Measurements from ENCODE around the gene NAALADL2. TPM values are rescaled to one million over a fixed set of nuclear protein-coding genes. Genes with fewer than 3 reads are reported as not detected.

Gene NAALADL2
- total RNA-seq, 2 donors from 2014 or later, result 0.70 TPM; not detected in 1

DNA sequence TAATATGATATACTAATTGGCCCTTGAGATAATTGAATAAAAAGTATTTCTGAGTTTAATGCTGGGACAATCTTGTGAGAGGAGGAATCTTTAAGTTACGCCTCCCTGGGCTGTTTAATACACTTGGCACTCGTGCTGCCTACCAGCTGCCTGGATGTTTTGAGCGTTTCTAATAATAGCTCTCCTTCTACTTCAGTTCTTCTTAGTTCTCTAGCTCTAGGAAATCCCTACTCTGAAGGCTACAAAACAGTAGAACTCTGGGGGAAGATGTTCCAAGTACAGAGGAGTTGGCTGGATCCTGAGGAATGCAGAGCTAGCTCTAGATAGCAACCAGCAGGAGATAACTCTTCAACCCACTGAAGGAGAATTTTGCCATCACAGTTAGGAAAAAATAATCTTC is 3.5 kb downstream of the NAALADL2 start:
- no peak for DNase-seq (ENCODE audit: low spot score)
- H3K27me3 Mint-ChIP-seq, result no peaks in the 10 kb centered on the region
- H3K4me3 Mint-ChIP-seq, result no peak overlapping the region
- H3K36me3 Mint-ChIP-seq, result no peaks in the 10 kb centered on the region
- no peak overlapping the region for H3K27ac Mint-ChIP-seq
- ATAC-seq, result no peak
- no peaks in the 10 kb centered on the region for H3K4me1 Mint-ChIP-seq (ENCODE audit: low read depth in 2 of 2)
- peaks cover 11% of the 10 kb centered on the region for H3K9me3 Mint-ChIP-seq

DNA sequence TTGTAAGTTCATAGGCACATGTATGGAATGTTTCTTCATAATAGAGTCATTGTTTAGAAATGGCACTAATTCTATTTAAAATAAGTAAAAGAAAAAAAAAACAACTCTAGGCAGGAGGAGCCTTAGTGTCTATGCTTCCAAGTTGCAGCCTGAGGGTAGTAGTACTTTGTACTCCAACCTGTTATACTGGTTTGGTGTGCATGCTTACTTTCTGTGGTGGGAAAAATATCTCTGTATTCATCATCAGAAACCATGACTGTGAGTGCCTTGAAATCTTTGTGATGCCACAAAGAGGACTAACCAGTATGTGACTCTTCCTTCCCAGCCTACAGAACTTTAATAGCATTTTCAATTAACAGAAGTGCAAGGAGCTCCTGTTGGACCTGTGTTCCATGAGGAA is 4.4 kb downstream of the NAALADL2 start:
- no peaks in the 10 kb centered on the region for H3K27me3 Mint-ChIP-seq
- DNase-seq (ENCODE audit: low spot score) (no peak), ATAC-seq (no peak)
- peaks cover 13% of the 10 kb centered on the region for H3K9me3 Mint-ChIP-seq
- H3K4me3 Mint-ChIP-seq, result no peak overlapping the region
- H3K36me3 Mint-ChIP-seq, result no peaks in the 10 kb centered on the region
- H3K27ac Mint-ChIP-seq, result no peak overlapping the region
- no peaks in the 10 kb centered on the region for H3K4me1 Mint-ChIP-seq (ENCODE audit: low read depth in 2 of 2)

DNA sequence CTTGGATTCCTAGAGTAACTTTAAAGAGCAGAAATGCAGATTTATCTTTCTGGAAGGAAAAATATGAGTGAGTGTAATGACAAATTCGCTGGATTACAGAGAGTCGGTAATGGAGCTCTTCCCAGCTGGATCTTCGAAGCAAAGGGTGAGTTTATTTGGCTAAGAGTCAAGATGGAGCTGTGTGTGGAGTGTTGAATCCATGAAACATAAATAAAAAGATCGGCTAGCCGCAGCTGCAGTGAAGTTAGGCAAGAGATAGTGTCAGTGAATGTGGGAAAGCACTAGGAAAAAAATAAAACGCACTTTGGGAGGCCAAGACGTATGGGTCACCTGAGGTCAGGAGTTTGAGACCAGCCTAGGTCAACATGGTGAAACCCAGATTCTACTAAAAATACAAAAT is 10.3 kb downstream of the NAALADL2 start:
- Mint-ChIP-seq H3K27ac (no peak overlapping the region), H3K36me3 (no peaks in the 10 kb centered on the region), H3K9me3 (peaks cover 7% of the 10 kb centered on the region), H3K4me3 (no peak overlapping the region), H3K4me1 (ENCODE audit: low read depth in 2 of 2) (no peaks in the 10 kb centered on the region), H3K27me3 (no peaks in the 10 kb centered on the region)
- no peak for DNase-seq (ENCODE audit: low spot score)
- no peak for ATAC-seq

DNA sequence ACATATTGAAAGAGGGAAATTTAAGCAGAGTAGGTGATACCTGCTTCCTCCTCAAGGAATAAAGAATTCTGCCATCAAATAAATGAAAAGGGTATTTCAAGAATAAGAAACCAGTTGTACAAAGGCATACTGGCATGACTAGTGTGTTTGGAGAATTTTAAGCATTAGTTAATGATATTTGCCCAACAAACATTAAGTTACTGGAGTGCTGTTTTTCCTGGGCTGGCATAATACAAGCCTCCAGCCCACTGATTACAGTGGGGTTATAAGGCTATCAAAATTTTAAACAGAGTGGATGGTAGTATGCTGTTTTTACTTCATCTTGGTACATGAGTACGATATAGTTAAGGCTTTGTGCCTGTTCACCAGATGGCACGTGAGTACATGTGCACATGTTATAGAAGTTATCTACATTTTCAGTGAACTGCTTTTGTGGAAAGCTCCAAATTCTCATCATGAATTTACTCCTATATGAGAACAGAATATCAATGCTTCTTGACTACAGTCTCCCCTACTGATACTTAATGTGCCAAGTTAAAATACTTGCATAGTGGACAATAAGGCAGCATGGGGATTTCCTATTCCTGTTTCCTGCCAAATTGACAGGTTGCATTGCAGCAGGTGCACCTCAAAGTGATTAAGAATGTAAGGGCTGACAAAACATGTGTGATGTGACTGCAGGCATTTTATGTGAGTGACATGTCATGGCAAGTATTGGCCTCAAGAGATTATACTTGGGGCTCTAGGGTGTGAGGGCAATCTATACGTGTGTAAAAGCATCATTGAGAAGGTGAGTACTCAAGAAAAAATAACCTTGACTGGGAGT is 14.9 kb downstream of the NAALADL2 start:
- no peaks in the 10 kb centered on the region for H3K36me3 Mint-ChIP-seq
- H3K27me3 Mint-ChIP-seq, result no peaks in the 10 kb centered on the region
- peaks cover 3% of the 10 kb centered on the region for H3K9me3 Mint-ChIP-seq
- H3K4me3 Mint-ChIP-seq, result no peak overlapping the region
- no peak for ATAC-seq
- DNase-seq (ENCODE audit: low spot score), result no peak
- no peaks in the 10 kb centered on the region for H3K4me1 Mint-ChIP-seq (ENCODE audit: low read depth in 2 of 2)
- H3K27ac Mint-ChIP-seq, result no peak overlapping the region

DNA sequence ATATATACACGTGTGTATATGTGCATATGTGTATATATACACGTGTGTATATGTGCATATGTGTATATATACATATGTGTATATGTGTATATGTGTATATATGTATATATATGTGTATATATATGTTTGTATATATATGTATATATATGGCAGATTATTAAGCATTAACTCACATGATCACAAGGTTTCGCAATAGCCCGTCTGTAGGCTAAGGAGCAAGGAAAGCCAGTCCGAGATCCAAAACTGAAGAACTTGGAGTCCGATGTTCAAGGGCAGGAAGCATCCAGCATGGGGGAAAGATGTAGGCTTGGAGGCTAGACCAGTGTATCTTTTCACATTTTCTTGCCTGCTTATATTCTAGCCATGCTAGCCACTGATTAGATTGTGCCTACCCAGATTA is 23.7 kb downstream of the NAALADL2 start:
- Mint-ChIP-seq H3K27ac (no peak overlapping the region), H3K36me3 (peaks cover 6% of the 10 kb centered on the region), H3K9me3 (peaks cover 15% of the 10 kb centered on the region), H3K4me3 (no peak overlapping the region), H3K27me3 (no peaks in the 10 kb centered on the region), H3K4me1 (ENCODE audit: low read depth in 2 of 2) (no peaks in the 10 kb centered on the region)
- no peak for DNase-seq (ENCODE audit: low spot score)
- ATAC-seq, result no peak

DNA sequence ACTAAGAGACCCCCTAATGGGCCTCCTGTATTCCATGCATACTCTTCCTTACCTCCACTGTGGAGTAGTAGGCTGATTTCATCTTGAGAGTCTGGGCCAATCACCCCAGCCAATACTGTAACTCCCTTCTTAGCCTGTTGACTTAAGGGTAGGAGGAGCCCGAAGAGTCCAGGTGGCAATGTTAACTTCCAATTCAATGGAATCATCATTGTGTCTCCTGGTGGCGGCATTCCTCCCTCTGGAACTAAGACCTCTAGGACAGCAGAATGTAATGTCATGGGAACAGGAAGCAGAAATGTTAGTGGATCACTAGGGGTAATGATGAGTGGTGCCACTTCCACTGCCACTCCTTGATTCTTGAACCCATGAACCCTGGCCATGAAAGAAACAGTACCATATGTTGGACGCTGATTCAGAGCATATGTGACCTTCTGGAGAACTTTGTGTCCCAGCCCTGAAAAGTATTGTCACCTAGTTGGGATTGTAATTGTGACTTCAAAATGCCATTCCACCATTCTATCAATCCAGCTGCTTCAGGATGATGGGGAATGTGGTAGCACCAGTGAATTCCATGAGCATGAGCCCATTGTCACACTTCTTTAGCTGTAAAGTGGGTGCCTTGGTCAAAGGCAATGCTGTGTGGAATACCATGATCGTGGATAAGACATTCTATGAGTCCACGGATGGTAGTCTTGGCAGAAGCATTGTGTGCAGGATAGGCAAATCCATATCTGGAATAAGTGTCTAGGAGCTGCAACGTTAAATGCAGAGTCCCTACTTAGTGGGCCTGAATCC is 24.9 kb downstream of the NAALADL2 start:
- Mint-ChIP-seq H3K4me3 (no peak overlapping the region), H3K27me3 (no peaks in the 10 kb centered on the region), H3K9me3 (peaks cover 18% of the 10 kb centered on the region), H3K4me1 (ENCODE audit: low read depth in 2 of 2) (no peaks in the 10 kb centered on the region), H3K36me3 (peaks cover 6% of the 10 kb centered on the region), H3K27ac (no peak overlapping the region)
- DNase-seq (ENCODE audit: low spot score) (no peak), ATAC-seq (no peak)

DNA sequence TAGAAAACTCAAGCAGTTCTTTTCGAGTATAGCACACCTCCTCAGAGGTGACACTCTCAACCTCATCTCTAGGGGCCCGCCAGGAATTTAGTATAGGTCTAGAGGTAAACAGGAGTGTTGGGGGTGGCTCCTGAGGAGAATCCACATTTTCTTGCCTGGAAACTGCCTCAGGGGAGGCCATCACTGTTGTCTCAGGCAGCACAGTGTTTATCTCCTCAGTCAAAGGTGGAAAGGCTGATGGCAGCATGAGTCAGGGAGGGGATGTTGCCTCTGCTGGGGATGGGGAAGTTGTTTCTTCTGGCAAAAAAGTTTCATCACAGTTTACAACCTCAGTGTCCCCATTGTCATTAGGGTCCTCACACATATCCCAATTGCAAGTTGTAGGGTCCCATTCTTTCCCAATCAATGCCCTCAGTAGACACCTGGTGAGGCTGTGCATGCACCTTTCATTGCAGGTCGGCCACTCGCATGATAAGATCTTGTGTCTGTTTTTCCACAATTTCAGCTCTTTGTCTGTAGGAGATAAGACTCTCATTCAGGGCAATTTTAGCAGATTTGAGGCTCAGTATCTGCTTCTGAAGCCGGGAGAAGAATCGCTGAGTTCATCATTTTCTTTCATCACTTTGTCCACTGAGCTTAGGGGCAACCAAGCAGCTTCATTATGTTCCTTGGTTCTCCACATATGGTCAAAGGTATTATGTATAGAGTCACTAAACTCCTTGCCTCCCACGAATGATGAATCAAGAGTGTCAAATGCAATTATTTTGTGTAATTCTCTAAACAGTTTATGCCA is 25.8 kb downstream of the NAALADL2 start:
- no peak for DNase-seq (ENCODE audit: low spot score)
- Mint-ChIP-seq H3K4me1 (ENCODE audit: low read depth in 2 of 2) (no peaks in the 10 kb centered on the region), H3K27ac (no peak overlapping the region), H3K27me3 (no peaks in the 10 kb centered on the region), H3K36me3 (peaks cover 3% of the 10 kb centered on the region), H3K4me3 (no peak overlapping the region), H3K9me3 (peaks cover 14% of the 10 kb centered on the region)
- ATAC-seq, result no peak

DNA sequence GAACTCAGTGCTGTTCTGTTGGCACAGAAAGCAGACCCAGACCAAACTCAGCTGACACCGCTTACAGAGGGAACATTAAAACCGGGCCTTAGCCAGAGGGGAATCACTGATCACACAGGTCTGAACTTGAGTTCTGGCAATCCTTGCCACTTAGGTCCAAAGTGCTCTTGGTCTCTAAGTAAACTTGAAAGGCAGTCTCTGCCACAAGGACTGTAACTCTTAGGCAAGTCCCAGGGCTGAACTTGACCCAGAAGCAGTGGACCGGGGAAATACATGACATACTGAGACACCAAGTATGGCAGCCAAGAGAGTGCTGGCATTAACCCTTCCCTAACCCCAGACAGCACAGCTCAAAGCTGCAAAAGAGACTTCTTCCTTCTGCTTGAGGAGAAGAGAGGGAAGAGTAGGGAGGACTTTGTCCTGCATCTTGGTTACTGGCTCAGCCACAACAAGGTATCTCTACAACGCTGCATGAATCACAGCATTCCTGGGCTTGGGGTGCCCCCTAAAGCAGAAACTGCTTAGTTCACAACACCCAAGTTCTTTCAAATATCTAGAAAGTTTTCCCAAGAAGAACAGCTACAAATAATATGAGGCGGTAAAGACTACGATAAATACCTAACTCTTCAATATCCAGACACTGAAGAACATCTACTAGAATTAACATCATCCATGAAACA is 32.5 kb downstream of the NAALADL2 start:
- Mint-ChIP-seq H3K9me3 (peaks cover 9% of the 10 kb centered on the region), H3K4me1 (ENCODE audit: low read depth in 2 of 2) (no peaks in the 10 kb centered on the region), H3K27ac (no peak overlapping the region), H3K36me3 (peaks cover 9% of the 10 kb centered on the region), H3K27me3 (no peaks in the 10 kb centered on the region), H3K4me3 (no peak overlapping the region)
- DNase-seq (ENCODE audit: low spot score), result no peak
- no peak for ATAC-seq

DNA sequence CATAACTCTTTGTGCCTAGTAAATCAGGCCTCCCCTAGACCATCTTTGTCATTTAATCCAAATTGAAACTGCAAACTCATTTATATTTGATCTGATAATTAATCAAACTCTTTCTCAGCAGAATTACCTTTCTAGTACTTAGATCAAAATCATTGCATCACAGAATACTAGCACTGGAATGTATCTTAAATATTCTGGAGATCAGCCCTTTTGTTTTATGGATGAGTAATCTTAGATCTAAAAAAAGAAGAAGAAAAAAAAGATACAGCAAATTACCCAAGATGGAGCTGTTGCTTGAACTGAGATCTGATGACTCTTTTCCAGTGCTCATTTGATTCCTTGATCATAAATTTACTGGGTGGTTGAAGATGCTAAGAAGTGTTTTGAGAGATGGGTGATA is 47.9 kb downstream of the NAALADL2 start:
- H3K4me1 Mint-ChIP-seq (ENCODE audit: low read depth in 2 of 2), result no peaks in the 10 kb centered on the region
- H3K9me3 Mint-ChIP-seq, result peaks cover 6% of the 10 kb centered on the region
- no peaks in the 10 kb centered on the region for H3K36me3 Mint-ChIP-seq
- no peak for DNase-seq (ENCODE audit: low spot score)
- H3K27ac Mint-ChIP-seq, result no peak overlapping the region
- H3K4me3 Mint-ChIP-seq, result no peak overlapping the region
- ATAC-seq, result no peak
- no peaks in the 10 kb centered on the region for H3K27me3 Mint-ChIP-seq

DNA sequence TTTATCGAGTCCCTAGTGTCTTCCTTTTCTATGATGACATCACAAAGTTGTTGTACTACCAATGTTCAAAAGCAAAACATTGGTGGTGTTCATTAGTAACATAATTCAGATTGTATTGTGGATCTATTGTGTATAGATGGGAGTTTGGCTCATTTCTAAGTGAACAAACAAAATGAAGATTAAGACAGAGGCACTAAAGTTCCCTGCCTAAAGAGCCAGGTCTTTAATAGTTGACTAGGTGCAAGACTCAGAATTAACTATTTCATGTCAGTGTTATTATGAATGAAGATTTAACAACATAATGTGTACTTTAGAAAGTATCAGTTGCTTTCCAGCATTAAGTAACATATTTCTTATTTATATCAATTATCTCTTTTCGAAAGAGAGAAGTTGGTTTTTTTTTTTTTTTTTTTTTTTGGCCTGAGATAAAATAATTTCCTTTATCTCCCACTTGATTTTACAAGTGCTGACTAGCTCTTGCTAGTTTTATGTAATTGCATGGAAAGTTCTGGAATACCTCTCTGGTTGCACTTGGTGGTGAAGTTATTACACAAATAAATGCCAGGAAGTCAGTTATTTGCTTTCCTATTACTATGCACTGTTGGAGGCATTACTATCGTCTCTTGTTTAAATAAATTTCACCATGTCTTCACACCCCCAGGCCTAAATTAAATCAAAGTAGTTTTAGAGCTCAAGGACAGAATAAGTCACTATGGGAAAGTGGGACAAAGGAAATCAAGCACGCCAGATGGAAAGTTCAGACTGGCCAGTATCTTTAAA is 48.7 kb downstream of the NAALADL2 start:
- Mint-ChIP-seq H3K4me1 (ENCODE audit: low read depth in 2 of 2) (no peaks in the 10 kb centered on the region), H3K9me3 (peaks cover 3% of the 10 kb centered on the region), H3K36me3 (no peaks in the 10 kb centered on the region), H3K27me3 (no peaks in the 10 kb centered on the region), H3K27ac (no peak overlapping the region), H3K4me3 (no peak overlapping the region)
- DNase-seq (ENCODE audit: low spot score) (no peak), ATAC-seq (no peak)

DNA sequence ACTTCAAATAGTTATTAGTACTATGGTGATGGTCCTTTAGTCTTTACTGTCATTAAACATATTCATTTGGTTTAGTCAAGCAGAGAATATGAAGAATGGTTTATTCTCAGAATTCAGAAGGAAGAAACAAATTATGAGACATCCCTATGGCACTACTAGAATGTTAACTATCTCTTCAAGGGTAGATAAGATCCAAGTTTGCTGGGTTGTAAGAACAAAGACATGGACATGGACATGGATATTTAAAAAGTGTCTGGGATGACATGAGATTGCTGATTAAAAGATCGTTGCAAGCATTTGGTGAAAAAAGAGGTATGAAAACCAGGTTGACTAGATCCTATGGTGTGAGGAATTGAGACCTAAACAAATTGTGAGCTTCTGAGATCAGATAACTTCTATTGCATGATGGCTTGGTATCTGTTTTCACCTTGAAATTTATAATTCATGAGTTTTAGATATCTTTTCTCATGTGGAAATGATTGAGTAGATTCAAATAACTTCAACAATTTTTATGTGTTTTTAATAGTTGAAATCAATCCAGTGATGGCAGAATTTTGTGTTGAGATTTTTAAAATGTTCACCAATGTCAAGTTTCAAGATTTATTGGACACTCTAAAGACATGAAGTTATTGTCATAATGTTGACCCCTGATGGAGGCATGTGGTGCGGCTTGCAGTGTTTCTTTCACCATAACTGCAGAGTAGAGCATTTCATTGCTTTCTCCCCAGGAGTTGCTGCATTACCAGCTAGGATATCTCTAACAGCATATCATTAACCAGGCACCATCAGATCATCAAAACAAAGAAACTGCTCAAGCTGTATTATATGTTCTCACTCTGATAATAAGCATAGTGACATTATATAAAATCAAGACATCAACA is 72.6 kb downstream of the NAALADL2 start:
- peaks cover 14% of the 10 kb centered on the region for H3K9me3 Mint-ChIP-seq
- no peak overlapping the region for H3K27ac Mint-ChIP-seq
- no peak for DNase-seq (ENCODE audit: low spot score)
- no peak overlapping the region for H3K4me3 Mint-ChIP-seq
- H3K27me3 Mint-ChIP-seq, result no peaks in the 10 kb centered on the region
- no peaks in the 10 kb centered on the region for H3K36me3 Mint-ChIP-seq
- no peaks in the 10 kb centered on the region for H3K4me1 Mint-ChIP-seq (ENCODE audit: low read depth in 2 of 2)
- no peak for ATAC-seq

DNA sequence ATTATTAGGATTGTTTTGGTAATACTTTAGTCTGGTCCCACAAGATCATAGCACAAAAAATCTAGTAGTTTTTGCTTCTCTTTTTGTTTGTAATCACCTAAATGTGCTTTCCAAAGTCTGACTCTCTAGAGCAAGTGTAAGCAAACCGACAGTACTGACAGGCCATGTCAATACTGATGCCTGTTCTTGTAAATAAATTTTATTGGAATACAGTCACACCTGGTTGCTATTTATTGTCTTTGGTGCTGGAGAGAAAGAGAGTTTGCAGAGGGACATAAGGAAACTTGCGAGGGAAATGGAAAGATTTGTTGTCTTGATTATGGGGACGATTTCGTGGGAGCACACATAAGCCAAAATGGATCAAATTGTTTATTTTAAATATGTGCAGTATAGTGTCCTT is 77.5 kb downstream of the NAALADL2 start:
- DNase-seq (ENCODE audit: low spot score) (no peak), ATAC-seq (no peak)
- H3K9me3 Mint-ChIP-seq, result peaks cover 5% of the 10 kb centered on the region
- peaks cover 5% of the 10 kb centered on the region for H3K36me3 Mint-ChIP-seq
- H3K4me3 Mint-ChIP-seq, result no peak overlapping the region
- no peaks in the 10 kb centered on the region for H3K4me1 Mint-ChIP-seq (ENCODE audit: low read depth in 2 of 2)
- no peaks in the 10 kb centered on the region for H3K27me3 Mint-ChIP-seq
- no peak overlapping the region for H3K27ac Mint-ChIP-seq

Data from natural killer cell treated with Interleukin-12 subunit alpha and Interleukin-12 subunit beta and Interleukin-15 and Interleukin-18, amount 100 ng/mL, for 72 hours (primary cell).